ENCODE measurements around the gene SERTAD1. TPM values are rescaled to one million over a fixed set of nuclear protein-coding genes. Genes with fewer than 3 reads are reported as not detected.
A peak's percentile ranks its signal among the peaks of the same experiment; 100 is the strongest.

SERTAD1 gene
- total and polyA plus RNA-seq, 2 of the 4 experiments (the other 2 are of a cell fraction): 21.1 to 27.4 TPM

DNA sequence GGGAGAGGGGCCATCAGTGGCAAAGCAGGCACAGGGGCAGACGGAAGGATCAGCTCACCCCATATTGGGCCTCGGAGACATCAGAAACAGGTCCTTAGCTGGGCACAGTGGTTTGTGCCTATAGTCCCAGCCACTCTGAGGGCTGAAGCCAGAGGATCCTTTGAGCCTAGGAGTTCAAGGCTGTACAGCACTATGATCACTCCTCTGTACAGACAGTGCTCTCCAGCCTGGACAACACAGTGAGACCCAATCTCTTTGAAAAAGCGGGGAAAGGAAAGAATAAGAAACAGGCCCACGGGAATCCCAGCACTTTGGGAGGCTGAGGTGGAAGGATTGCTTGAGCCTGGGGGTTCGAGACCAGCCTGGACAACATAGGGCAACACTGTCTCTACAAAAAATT, 6.0 kb downstream of the SERTAD1 start:
- Histone ChIP-seq H2AK5ac (ENCODE audit: low read depth, low read length) (peak overlapping the region; percentile 61; the same call in 1 of the 2 replicates), H4K20me1 (ENCODE audit: insufficient read depth, low read length) (peaks cover 4% of the 10 kb centered on the region; the same call in 1 of the 2 replicates), H3K56ac (ENCODE audit: extremely low read depth, insufficient read depth, low read length) (no peak overlapping the region), H3K79me1 (ENCODE audit: low read depth in 1 of 2, low read length in 2 of 2) (peaks cover 2 to 19% of the 10 kb centered on the region in 2 experiments; a peak in 2 of 4 replicates), H3K4me3 (ENCODE audit: insufficient read depth, low read depth, low read length) (no peak overlapping the region), H3K18ac (ENCODE audit: low read depth, low read length) (no peak overlapping the region), H3K27me3 (ENCODE audit: control insufficient read depth, insufficient read depth, low read length) (no peaks in the 10 kb centered on the region), H2BK15ac (ENCODE audit: low read depth, low read length) (no peak overlapping the region), H2AK9ac (replicated peaks; ENCODE audit: low read depth, low read length, poor library complexity) (no peak overlapping the region), H2BK5ac (ENCODE audit: low read depth, low read length, poor library complexity, severe bottlenecking) (no peak overlapping the region), H2BK120ac (ENCODE audit: low read depth, low read length) (no peak overlapping the region), H3K9ac (ENCODE audit: low read depth, low read length) (no peak overlapping the region), H3K14ac (replicated peaks; ENCODE audit: low read depth, low read length) (no peak overlapping the region), H2AFZ (replicated peaks; ENCODE audit: low read length, poor library complexity) (no peak overlapping the region), H3K23ac (ENCODE audit: low read depth, low read length) (no peak overlapping the region), H3K9me3 (ENCODE audit: control insufficient read depth, insufficient read depth, low read length) (no peaks in the 10 kb centered on the region), H4K5ac (ENCODE audit: low read depth, low read length) (no peak overlapping the region), H3K36me3 (ENCODE audit: control insufficient read depth, insufficient read depth, low read length) (peaks cover 12% of the 10 kb centered on the region), H3K27ac (ENCODE audit: insufficient read depth, low read length) (no peak overlapping the region), H3K4me1 (ENCODE audit: control insufficient read depth, insufficient read depth, low read length) (peaks cover 9% of the 10 kb centered on the region), H2BK20ac (ENCODE audit: low read depth, low read length) (no peak overlapping the region), H3K4ac (ENCODE audit: low read depth, low read length) (no peak overlapping the region; the same call in 1 of the 2 replicates), H3K4me2 (ENCODE audit: low read depth, low read length) (no peak overlapping the region), H4K8ac (ENCODE audit: low read depth in 2 of 2, low read length in 2 of 2) (no peak overlapping the region), H4K91ac (ENCODE audit: insufficient read depth, low read depth, low read length) (no peak overlapping the region; the same call in 1 of the 2 replicates), H3K9me1 (ENCODE audit: insufficient read depth, low read length) (peaks cover 9% of the 10 kb centered on the region)
- intact Hi-C loops (cut with micrococcal nuclease): loop anchor here (1.0 to 10.0 kb wide), 5 partner anchors 45 to 228 kb away; partner anchors contain the start of genes C19orf47 and PLD3
- DNase-seq (no peak), ATAC-seq (ENCODE audit: low read depth) (no peak)
- in situ Hi-C loops (cut with MboI; ENCODE audit: low sequenced_read_pairs): no loop called here
- ChIA-PET CTCF (interaction anchor here (1.3 to 1.8 kb wide), 2 partner anchors 7 to 45 kb away, joined by 4 to 8 read pairs; no protein-coding TSS in a partner anchor), POLR2A (ENCODE audit: unreplicated experiment) (no interaction called here)
- 97% methylated on average over 3 of the region's 5 CpGs; no CpG with 5 or more reads in 1 of the 2 experiments for WGBS, 2 experiments (ENCODE audit: extremely low coverage in 2 of 2, insufficient read length in 1 of 2)
- TF ChIP-seq MXI1 (IDR thresholded peaks at IDR 0.05; ENCODE audit: borderline replicate concordance, low read depth, low read length) (no peak), CHD1 (IDR thresholded peaks at IDR 0.05; ENCODE audit: low read depth, low read length) (no peak), RFX5 (IDR thresholded peaks at IDR 0.05; ENCODE audit: low read depth, low read length) (no peak), POLR2A (IDR thresholded peaks at IDR 0.05; ENCODE audit: low read depth, low read length) (no peak), BHLHE40 (IDR thresholded peaks at IDR 0.05; ENCODE audit: low read depth, low read length) (no peak), SMC3 (IDR thresholded peaks at IDR 0.05; ENCODE audit: low read depth, low read length) (no peak), MAFK (IDR thresholded peaks at IDR 0.05; ENCODE audit: low read depth, low read length) (no peak), MAZ (IDR thresholded peaks at IDR 0.05; ENCODE audit: borderline replicate concordance, low read depth, low read length) (no peak), CEBPB (IDR thresholded peaks at IDR 0.05; ENCODE audit: low read depth, low read length) (no peak)
- dilution Hi-C loops (cut with HindIII; ENCODE audit: low sequenced_read_pairs, unreplicated experiment): no loop called here
- BruUV-seq (replicated peaks): no TSS peak

All from IMR-90 (cell line).